GM21786 (cell line): ENCODE measurements around the gene CEP350.
"Not testable (repeated sequence)": the region's sequence is repeated elsewhere in the genome, so short reads cannot be mapped to it uniquely, and the experiment has no call there.

Source experiments
- ATAC-seq: cut with Tn5 transposase; IDR thresholded peaks from one replicate; pipeline ENCODE4 v1.9.1; 2021; ENCODE audit not compliant: unreplicated experiment

CEP350 gene

GRCh38 chr1:179950651-179951050 is 4.0 kb upstream of the CEP350 start:
- no peak for ATAC-seq

GRCh38 chr1:179951383-179952144 is 3.0 kb upstream of the CEP350 start:
- ATAC-seq, result no peak

GRCh38 chr1:179952186-179952585 is 2.4 kb upstream of the CEP350 start:
- ATAC-seq, result no peak

GRCh38 chr1:179953974-179954492 is 577 bp upstream of the CEP350 start:
- ATAC-seq, result peak; percentile 16

- ATAC-seq, result peak; percentile 1
Measured at GRCh38 chr1:179955287-179955680, 674 bp downstream of the CEP350 start.

GRCh38 chr1:179955731-179956130 is 1.1 kb downstream of the CEP350 start:
- no peak for ATAC-seq

- ATAC-seq, result no peak
Measured at GRCh38 chr1:179958359-179958758, 3.7 kb downstream of the CEP350 start.

- not testable (repeated sequence) for ATAC-seq
Measured at GRCh38 chr1:179962168-179962567, 7.6 kb downstream of the CEP350 start.

- no peak for ATAC-seq
Measured at GRCh38 chr1:179966551-179966950, 11.9 kb downstream of the CEP350 start.

- ATAC-seq, result no peak
Measured at GRCh38 chr1:179968284-179968993, 13.8 kb downstream of the CEP350 start.

GRCh38 chr1:179968994-179969919 is 14.6 kb downstream of the CEP350 start:
- ATAC-seq, result no peak

- no peak for ATAC-seq
Measured at GRCh38 chr1:179969962-179970361, 15.4 kb downstream of the CEP350 start.

- ATAC-seq, result no peak
Measured at GRCh38 chr1:179971563-179972496, 17.2 kb downstream of the CEP350 start.

- ATAC-seq, result no peak
Measured at GRCh38 chr1:179973198-179974110, 18.8 kb downstream of the CEP350 start.

GRCh38 chr1:179976970-179977651 is 22.5 kb downstream of the CEP350 start:
- no peak for ATAC-seq

- no peak for ATAC-seq
Measured at GRCh38 chr1:179978199-179979079, 23.8 kb downstream of the CEP350 start.

- no peak for ATAC-seq
Measured at GRCh38 chr1:179984101-179984500, 29.5 kb downstream of the CEP350 start.
